HG03135 (cell line): ENCODE data around the gene POLN.
"Not testable (repeated sequence)": the region's sequence is repeated elsewhere in the genome, so short reads cannot be mapped to it uniquely, and the experiment has no call there.

ENCODE experiments used
- ATAC-seq: cut with Tn5 transposase; IDR thresholded peaks from one replicate; pipeline ENCODE4 v1.9.1; 2021; ENCODE audit warnings: mild to moderate bottlenecking, moderate library complexity; ENCODE audit not compliant: unreplicated experiment

The POLN gene

GRCh38 chr4:2222838-2223237 is 19.1 kb downstream of the POLN start:
- no peak for ATAC-seq

DNA sequence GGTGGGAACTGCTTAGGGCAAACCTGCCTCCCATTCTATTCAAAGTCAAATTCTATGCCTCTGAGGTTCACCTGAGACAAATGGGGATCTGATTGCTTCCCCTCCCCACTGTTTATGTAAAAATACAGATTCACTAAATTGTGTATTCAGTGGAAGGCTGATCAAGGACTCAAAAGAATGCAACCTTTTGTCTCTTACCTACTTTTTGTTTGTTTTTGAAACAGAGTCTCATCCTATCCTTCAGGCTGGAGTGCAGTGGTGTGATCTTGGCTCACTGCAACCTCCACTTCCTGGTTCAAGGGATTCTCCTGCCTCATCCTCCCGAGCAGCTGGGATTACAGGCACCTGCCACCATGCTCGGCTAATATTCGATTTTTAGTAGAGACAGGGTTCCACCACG is 20.5 kb downstream of the POLN start:
- ATAC-seq: not testable (repeated sequence)

DNA sequence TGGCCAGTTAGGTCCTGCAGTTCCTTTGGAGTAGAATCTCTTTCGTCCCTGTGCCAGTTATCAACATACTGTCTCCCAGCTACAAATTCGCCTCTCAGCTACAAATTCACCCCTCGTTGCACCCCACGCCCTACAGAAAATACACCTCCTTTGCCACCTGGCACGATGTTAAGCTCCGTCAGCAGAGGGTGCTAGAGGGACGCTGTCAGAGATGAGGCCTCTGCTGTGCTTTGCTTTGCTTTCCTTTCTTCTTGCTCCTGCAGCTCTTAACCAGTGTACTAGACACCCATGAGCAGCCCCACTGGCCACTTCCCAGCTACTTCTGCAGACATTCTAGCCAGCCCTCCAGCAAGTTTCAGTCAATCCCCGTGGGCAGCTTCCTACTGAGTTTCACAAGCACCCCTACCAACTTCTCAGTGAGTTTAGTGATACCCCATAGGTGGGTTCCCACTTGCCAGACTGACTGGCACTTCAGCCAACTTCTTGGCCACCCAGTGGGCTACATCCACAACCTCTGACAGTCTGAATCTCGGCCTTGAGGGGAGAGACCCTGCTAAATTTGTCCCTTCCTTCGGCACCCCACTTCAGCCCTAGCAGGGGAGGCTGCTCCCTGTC is 21.8 kb downstream of the POLN start:
- ATAC-seq: peak; percentile 62

- no peak for ATAC-seq
Measured at GRCh38 chr4:2219233-2219760, 22.6 kb downstream of the POLN start.

DNA sequence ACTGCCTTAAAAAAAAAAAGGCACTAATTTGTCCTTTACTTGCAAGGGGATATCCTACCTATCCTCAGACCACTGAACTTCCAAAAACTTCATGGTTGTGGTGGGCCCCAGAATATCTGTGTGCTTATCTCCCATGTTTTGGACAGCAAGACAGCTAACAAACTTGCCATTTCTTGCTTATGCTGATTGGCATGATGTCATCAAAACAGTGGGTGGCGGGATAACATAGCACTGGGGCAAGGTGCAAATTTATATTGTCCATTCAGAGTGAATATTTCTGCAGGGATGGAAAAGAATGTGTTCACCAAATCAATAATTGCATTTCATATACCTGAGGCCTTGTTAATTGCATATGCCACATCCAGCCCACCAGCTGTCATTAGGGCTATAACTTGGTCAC is 23.5 kb downstream of the POLN start:
- ATAC-seq: no peak

GRCh38 chr4:2217726-2218125 is 24.2 kb downstream of the POLN start:
- ATAC-seq: no peak

DNA sequence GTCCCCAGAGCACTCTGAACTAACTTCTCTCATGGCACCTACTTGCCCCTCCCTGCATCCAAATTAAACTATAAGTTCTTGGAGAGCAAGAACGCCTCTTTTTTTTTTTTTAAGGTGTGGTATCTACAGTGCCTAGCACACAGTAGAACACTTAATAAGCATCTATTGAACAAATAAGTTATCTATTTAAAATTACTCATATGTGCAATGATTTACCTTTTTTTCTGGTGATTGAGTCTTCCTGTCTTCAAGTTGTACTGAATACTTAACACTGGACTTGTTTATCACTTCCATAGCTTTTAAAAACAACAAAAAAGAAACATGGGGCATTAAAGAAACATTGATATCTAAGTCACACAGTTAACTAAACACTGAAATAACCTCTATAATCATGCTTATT is 29.1 kb downstream of the POLN start:
- ATAC-seq: no peak

- not testable (repeated sequence) for ATAC-seq
Measured at GRCh38 chr4:2202789-2203188, 39.1 kb downstream of the POLN start.

DNA sequence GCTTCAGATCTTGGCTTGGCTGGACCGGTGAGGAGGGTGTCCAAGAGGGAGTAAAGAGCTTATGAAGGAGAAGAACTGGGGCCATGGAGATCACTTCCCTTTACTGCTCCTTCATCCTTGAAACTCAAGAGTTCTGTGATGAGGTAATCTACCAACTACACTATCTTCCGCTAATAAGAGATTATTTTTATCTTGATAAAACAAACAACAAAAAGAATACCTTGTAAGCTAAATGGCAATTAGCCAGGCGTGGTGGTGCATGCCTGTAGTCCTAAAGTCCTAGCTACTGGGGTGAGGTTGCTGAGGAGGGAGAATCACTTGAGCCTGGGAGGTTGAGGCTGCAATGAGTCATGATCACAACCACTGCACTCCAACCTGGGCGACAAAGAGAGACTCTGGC is 47.4 kb downstream of the POLN start:
- ATAC-seq: no peak

DNA sequence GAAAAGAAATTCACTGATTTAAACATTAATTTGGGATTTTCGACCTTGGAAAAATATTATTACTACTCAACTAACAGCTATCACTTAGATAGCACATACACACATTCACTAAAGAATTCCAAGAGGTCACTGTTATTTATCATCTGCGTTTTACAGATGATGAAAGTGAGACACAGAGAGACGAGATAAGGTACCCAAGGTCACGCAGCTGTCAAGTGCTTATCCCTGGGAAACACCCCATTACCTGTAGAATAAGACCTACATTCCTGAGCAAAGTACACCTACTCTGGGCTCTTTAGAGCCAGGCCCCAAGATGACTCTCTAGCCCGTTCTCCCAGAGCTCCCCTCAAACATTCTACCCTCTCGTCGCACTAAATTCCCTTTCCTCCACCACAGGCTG is 48.6 kb downstream of the POLN start:
- ATAC-seq: no peak

GRCh38 chr4:2186865-2187172 is 55.1 kb downstream of the POLN start:
- no peak for ATAC-seq

DNA sequence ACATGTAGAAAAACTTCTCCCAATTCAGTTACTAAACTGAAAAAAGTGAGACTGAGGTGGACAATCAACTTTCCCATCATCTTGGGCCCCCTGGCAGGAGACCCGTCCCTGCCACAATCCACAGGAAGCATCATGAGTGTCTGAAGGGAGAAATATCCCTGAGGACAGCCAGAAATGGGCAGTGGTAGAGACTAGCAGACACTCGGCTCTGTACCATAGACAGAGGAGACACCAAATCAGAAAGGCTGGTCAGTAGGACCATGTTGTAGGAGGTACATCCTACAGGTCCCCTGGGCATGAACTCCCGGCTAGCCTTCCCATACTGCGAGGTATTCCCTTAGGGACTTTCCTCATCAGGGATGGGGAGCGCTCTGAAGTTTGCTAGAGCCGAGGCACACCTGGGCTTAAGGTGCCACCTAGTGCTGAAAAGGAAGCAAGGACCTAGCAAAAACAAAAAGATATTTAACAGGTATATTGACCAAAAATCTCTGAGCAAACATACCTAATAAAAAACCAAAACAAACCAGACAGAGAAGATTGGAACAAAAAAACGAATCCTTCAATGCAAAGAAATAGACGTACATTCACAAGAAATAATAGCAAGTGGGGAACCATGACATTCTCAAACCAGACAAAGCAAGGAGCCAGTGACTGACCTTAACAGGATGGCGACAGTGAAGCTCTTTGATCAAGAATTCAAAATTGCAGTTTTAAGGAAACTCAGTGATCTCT is 55.6 kb downstream of the POLN start:
- ATAC-seq: no peak

GRCh38 chr4:2183394-2183793 is 58.5 kb downstream of the POLN start:
- no peak for ATAC-seq

DNA sequence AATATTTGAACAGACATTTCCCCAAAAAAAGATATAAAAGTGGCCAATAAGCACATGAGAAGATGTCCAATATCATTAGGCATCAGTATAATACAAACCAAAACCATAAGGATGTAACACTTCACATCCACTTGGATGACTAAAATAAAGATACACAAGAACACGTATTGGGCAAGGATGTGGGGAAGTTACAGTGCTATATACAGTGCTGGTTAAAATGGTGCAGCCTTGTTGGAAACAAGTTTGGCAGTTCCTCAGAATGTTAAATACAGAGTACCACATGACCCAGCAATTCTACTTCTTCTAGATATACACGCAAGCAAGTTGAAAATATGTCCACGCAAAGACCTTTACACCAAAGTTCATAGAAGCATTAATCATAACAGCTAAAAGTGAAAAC is 58.9 kb downstream of the POLN start:
- ATAC-seq: no peak

DNA sequence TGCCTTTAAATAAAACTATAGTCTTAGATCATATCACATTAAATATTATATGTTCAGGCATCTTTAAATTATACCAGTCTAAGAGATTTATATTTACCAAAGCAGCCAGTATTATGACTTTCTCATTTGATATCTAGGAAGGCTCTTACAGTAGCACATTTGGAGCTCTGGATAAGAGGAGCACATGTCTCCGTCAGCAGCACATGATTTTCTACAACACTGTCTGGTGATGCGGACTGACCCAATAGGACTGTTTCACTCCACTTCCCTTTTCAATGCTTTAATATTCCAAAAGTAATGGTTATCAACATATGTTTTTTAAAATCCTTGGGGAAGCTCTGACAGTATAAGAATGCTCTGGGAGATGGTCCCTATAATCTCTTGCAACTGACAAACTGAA is 61.5 kb downstream of the POLN start:
- no peak for ATAC-seq

GRCh38 chr4:2179717-2180116 is 62.2 kb downstream of the POLN start:
- ATAC-seq: no peak

GRCh38 chr4:2178986-2179385 is 62.9 kb downstream of the POLN start:
- ATAC-seq: no peak

- no peak for ATAC-seq
Measured at GRCh38 chr4:2177443-2178093, 64.4 kb downstream of the POLN start.

DNA sequence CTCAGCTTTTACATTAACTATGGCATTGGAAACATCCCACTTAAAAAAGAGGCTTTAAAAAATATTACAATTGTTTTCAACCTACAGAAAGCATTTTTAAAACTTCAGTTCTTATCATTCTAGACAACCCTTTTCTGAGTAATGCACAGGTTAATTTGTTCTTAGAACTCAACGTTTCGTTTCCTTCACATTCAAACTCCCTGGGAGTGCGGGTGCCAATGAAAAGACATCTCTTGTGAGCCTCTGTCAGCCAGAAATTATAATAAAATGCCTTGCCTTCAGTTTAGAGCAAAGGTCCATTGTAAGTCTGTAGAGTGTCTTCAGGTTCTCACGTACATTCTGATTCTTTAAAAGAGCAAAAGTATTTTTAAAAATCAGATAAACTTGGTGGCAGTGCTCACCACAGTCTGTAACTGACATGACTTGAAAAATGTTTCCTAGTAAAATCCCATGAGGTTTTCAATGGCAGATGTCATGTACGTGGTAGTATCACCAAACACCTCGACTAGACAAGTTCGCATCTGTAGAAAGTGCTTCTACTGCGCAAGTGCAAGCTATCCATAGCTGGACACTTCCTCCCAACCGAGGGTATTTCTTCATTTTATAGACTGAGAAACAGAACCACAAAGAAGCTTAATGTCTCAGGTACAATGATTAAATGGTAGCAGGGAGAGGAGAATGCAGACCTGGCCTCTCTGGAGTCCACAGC is 65.8 kb downstream of the POLN start:
- no peak for ATAC-seq

- no peak for ATAC-seq
Measured at GRCh38 chr4:2174061-2174460, 67.9 kb downstream of the POLN start.

GRCh38 chr4:2172627-2173231 is 69.2 kb downstream of the POLN start:
- no peak for ATAC-seq
